CD14-positive monocyte (primary cell): Measurements from ENCODE around the gene CLN6. TPM values are rescaled to one million over a fixed set of nuclear protein-coding genes. Genes with fewer than 3 reads are reported as not detected.
"Not testable (repeated sequence)": the region's sequence is repeated elsewhere in the genome, so short reads cannot be mapped to it uniquely, and the experiment has no call there.

ENCODE experiments used
- DNase-seq, 3 donors: peaks; one replicate each; pipeline ENCODE4 v3.0.0-alpha.2; 2011 to 2022
- H2AFZ ChIP-seq: 2 replicates; pipeline ENCODE4 v1.6.0; 2012; ENCODE audit warnings: mild to moderate bottlenecking, low read depth, low read length, inconsistent platforms; ENCODE audit not compliant: insufficient read depth, poor library complexity, severe bottlenecking
- H3K27ac ChIP-seq, 2 donors: 1 replicate in 1 of 2; 2 replicates in 1 of 2; pipeline ENCODE4 v1.5.1; 2012 to 2013; ENCODE audit warnings: low read length in 2 of 2, control low read depth in 1 of 2, inconsistent platforms in 1 of 2, low read depth in 1 of 2, mild to moderate bottlenecking in 1 of 2
- H3K27me3 ChIP-seq, 2 donors: one replicate each; pipeline versions ENCODE4 v1.6.0 to v1.6.1; 2011 to 2013; ENCODE audit warnings: low read length in 2 of 2; ENCODE audit not compliant: control insufficient read depth in 2 of 2, insufficient read depth in 2 of 2
- H3K36me3 ChIP-seq, 2 donors: replicated peaks in 1 of 2; 1 replicate in 1 of 2; 2 replicates in 1 of 2; pipeline versions ENCODE4 v1.5.1 to v1.6.1; 2012 to 2013; ENCODE audit warnings: low read length in 2 of 2, control low read depth in 1 of 2, inconsistent platforms in 1 of 2, mild to moderate bottlenecking in 1 of 2; ENCODE audit not compliant: insufficient read depth in 2 of 2, control insufficient read depth in 1 of 2
- H3K4me1 ChIP-seq, 2 donors: 1 replicate in 1 of 2; 2 replicates in 1 of 2; pipeline versions ENCODE4 v1.5.1 to v1.6.1; 2012 to 2013; ENCODE audit warnings: low read length in 2 of 2, control low read depth in 1 of 2, inconsistent platforms in 1 of 2, mild to moderate bottlenecking in 1 of 2, moderate library complexity in 1 of 2; ENCODE audit not compliant: insufficient read depth in 2 of 2, control insufficient read depth in 1 of 2
- H3K4me2 ChIP-seq: replicated peaks from 2 replicates; pipeline ENCODE3; 2012; ENCODE audit warnings: low read length, moderate library complexity, mild to moderate bottlenecking; ENCODE audit not compliant: poor library complexity, severe bottlenecking; ENCODE audit errors: extremely low read depth
- H3K4me3 ChIP-seq, 3 experiments: fragments of 200-600 bp in 1 of 3; sonication (generic) in 1 of 3; replicated peaks in 1 of 3; 1 replicate in 2 of 3; 2 replicates in 1 of 3; pipeline ENCODE4 v1.5.1; 2011 to 2013; ENCODE audit warnings: low read length in 3 of 3, mild to moderate bottlenecking in 3 of 3, control low read depth in 2 of 3, low read depth in 2 of 3, inconsistent platforms in 1 of 3, moderate library complexity in 1 of 3
- H3K79me2 ChIP-seq: 2 replicates; pipeline ENCODE4 v1.6.0; 2012; ENCODE audit warnings: mild to moderate bottlenecking, control low read depth, inconsistent platforms, low read length, moderate library complexity; ENCODE audit not compliant: insufficient read depth
- H3K9ac ChIP-seq: 2 replicates; pipeline ENCODE4 v1.6.0; 2017; ENCODE audit warnings: low read length, mild to moderate bottlenecking; ENCODE audit not compliant: insufficient read depth, poor library complexity, severe bottlenecking
- H3K9me3 ChIP-seq, 2 donors: replicated peaks in 1 of 2; 1 replicate in 1 of 2; 2 replicates in 1 of 2; pipeline versions ENCODE4 v1.5.1 to v1.6.1; 2012 to 2013; ENCODE audit warnings: low read length in 2 of 2, control low read depth in 1 of 2; ENCODE audit not compliant: control insufficient read depth in 1 of 2, insufficient read depth in 1 of 2
- H4K20me1 ChIP-seq: 2 replicates; pipeline ENCODE4 v1.6.0; 2012; ENCODE audit warnings: mild to moderate bottlenecking, low read length, control low read depth, moderate library complexity; ENCODE audit not compliant: insufficient read depth
- H3K27ac Mint-ChIP-seq, 7 donors: one replicate each; pipeline ENCODE4 v1.8.0; 2020; ENCODE audit warnings: mild to moderate bottlenecking in 7 of 7, mixed read lengths in 7 of 7, moderate library complexity in 6 of 7, inconsistent platforms in 2 of 7
- H3K27me3 Mint-ChIP-seq, 3 donors: one replicate each; pipeline ENCODE4 v1.8.0; 2021 to 2022; ENCODE audit warnings: low read depth in 3 of 3, mild to moderate bottlenecking in 3 of 3, mixed read lengths in 3 of 3, moderate library complexity in 3 of 3, inconsistent platforms in 1 of 3
- H3K36me3 Mint-ChIP-seq, 2 donors: one replicate each; pipeline ENCODE4 v1.8.0; 2020; ENCODE audit warnings: mixed read lengths in 2 of 2, inconsistent platforms in 1 of 2, mild to moderate bottlenecking in 1 of 2
- H3K4me1 Mint-ChIP-seq: one replicate; pipeline ENCODE4 v1.8.0; 2020; ENCODE audit warnings: mild to moderate bottlenecking, mixed read lengths
- H3K4me3 Mint-ChIP-seq, 2 donors: one replicate each; pipeline ENCODE4 v1.8.0; 2020; ENCODE audit warnings: mild to moderate bottlenecking in 2 of 2, mixed read lengths in 2 of 2, moderate library complexity in 1 of 2
- H3K9me3 Mint-ChIP-seq, 7 donors: one replicate each; pipeline ENCODE4 v1.8.0; 2020 to 2022; ENCODE audit warnings: mixed read lengths in 7 of 7, mild to moderate bottlenecking in 6 of 7, moderate library complexity in 6 of 7, inconsistent platforms in 2 of 7
- WGBS: methylation state at CpG from one replicate; pipeline ENCODE4 v1.1.5; 2013; ENCODE audit warnings: missing lambda C conversion rate; ENCODE audit not compliant: insufficient coverage; 5-methylcytosine and 5-hydroxymethylcytosine counted together
- intact Hi-C, 2 donors: fragments of 100-400 bp; cut with micrococcal nuclease; formaldehyde crosslinking; loops; one replicate each; pipeline versions ENCODE4 v1.15.0 to v1.15.1; 2023
- polyA plus RNA-seq, 3 donors: library from polyadenylated mRNA; depleted of rRNA in 1 of 3; unstranded in 2 of 3; stranded (reverse) in 1 of 3; fragments of 300-500 nt in 2 of 3; fragments of >200 nt in 1 of 3; fragmentation: Illumina TruSeq in 2 of 3; gene quantifications; 1 replicate in 2 of 3; 2 replicates in 1 of 3; pipeline ENCODE4 v1.2.3, GENCODE V29; 2012 to 2021
- TF ChIP-seq, protein P1 (sequence below): fragments of 200-600 bp; IDR thresholded peaks from one replicate; pipeline ENCODE4 v1.8.0; 2022; ENCODE audit warnings: antibody characterized with exemption, mild to moderate bottlenecking

CLN6 gene
- polyA plus RNA-seq, 3 donors, result 3.4 to 37.6 (median 4.2) TPM

DNA sequence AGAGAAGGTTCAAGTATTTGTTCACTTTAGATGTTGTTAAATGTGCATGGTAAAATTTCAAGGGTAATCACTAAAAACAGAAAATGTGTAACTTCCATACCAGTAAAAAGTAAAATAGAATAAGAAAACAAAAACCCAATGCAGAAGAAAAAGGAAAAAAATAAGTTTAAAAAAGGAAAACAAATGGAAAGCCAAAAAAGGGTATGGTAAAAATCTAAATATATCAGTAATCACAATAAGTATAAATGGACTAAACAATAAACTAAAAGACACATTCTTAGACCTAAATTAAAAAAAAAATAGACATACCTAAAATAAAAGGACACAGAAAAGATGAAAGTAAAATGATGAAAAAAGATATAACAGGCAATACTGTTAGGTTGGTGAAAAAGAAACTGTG is 9.5 kb upstream of the CLN6 start:
- intact Hi-C loops, result no loop called here
- H3K27me3 Mint-ChIP-seq, result peaks cover 0 to 2% (median 2%) of the 10 kb centered on the region in 3 donors

DNA sequence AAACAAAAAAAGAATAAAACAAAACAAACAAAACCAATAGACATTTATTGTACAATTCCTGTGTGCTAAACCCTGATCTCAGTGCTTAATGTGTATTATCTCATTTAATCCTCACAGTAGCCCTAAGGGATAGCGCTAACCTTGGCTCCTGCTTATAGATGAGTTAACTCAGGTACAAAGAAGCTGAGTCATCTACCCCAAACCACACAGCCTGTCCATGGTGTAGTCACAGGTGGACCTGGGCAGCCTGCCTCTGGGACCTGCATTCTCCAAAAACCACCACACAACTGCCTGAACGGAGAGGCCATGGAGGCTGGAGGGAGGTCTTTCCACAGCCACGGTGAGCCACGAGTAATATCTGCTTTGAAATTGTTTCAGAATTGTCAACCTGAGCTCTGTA is 5.5 kb upstream of the CLN6 start:
- Histone ChIP-seq H3K27ac (no peak overlapping the region), H3K9me3 (no peaks in the 10 kb centered on the region), H3K9ac (no peak overlapping the region), H3K27me3 (no peaks in the 10 kb centered on the region), H3K4me3 (no peak overlapping the region), H2AFZ (no peak overlapping the region), H3K4me2 (no peak overlapping the region), H3K4me1 (peaks cover 39 to 48% of the 10 kb centered on the region in 2 donors), H3K36me3 (no peaks in the 10 kb centered on the region), H3K79me2 (peaks cover 9% of the 10 kb centered on the region), H4K20me1 (no peaks in the 10 kb centered on the region)
- TF ChIP-seq, protein P1, sequence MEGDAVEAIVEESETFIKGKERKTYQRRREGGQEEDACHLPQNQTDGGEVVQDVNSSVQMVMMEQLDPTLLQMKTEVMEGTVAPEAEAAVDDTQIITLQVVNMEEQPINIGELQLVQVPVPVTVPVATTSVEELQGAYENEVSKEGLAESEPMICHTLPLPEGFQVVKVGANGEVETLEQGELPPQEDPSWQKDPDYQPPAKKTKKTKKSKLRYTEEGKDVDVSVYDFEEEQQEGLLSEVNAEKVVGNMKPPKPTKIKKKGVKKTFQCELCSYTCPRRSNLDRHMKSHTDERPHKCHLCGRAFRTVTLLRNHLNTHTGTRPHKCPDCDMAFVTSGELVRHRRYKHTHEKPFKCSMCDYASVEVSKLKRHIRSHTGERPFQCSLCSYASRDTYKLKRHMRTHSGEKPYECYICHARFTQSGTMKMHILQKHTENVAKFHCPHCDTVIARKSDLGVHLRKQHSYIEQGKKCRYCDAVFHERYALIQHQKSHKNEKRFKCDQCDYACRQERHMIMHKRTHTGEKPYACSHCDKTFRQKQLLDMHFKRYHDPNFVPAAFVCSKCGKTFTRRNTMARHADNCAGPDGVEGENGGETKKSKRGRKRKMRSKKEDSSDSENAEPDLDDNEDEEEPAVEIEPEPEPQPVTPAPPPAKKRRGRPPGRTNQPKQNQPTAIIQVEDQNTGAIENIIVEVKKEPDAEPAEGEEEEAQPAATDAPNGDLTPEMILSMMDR, result no peak
- no peak overlapping the region for H3K27ac Mint-ChIP-seq
- no peaks in the 10 kb centered on the region for H3K36me3 Mint-ChIP-seq
- 90% methylated on average over 3 of the region's 4 CpGs for WGBS
- H3K9me3 Mint-ChIP-seq, result no peaks in the 10 kb centered on the region
- peaks cover 24% of the 10 kb centered on the region for H3K4me1 Mint-ChIP-seq
- peaks cover 0 to 5% (median 0%) of the 10 kb centered on the region in 3 donors for H3K27me3 Mint-ChIP-seq
- intact Hi-C loops, result no loop called here
- H3K4me3 Mint-ChIP-seq, result no peak overlapping the region
- DNase-seq, result no peak

More for the DNA sequence above, 9.5 kb upstream of the CLN6 start:
- Histone ChIP-seq H3K79me2 (no peaks in the 10 kb centered on the region), H2AFZ (no peak overlapping the region), H3K9me3 (peaks cover under 1 to 8% of the 10 kb centered on the region in 2 donors), H3K27ac (no peak overlapping the region), H3K27me3 (no peaks in the 10 kb centered on the region), H3K4me3 (no peak overlapping the region), H3K4me1 (peaks cover 3 to 8% of the 10 kb centered on the region in 2 donors), H3K9ac (no peak overlapping the region), H4K20me1 (no peaks in the 10 kb centered on the region), H3K36me3 (no peaks in the 10 kb centered on the region), H3K4me2 (no peak overlapping the region)
- H3K4me3 Mint-ChIP-seq, result no peak overlapping the region
- H3K27ac Mint-ChIP-seq, result no peak overlapping the region
- DNase-seq, result no peak
- TF ChIP-seq, protein P1, result no peak
- peaks cover 1% of the 10 kb centered on the region for H3K4me1 Mint-ChIP-seq
- no peaks in the 10 kb centered on the region for H3K36me3 Mint-ChIP-seq
- H3K9me3 Mint-ChIP-seq, result peaks cover 2 to 15% (median 10%) of the 10 kb centered on the region in 7 donors

DNA sequence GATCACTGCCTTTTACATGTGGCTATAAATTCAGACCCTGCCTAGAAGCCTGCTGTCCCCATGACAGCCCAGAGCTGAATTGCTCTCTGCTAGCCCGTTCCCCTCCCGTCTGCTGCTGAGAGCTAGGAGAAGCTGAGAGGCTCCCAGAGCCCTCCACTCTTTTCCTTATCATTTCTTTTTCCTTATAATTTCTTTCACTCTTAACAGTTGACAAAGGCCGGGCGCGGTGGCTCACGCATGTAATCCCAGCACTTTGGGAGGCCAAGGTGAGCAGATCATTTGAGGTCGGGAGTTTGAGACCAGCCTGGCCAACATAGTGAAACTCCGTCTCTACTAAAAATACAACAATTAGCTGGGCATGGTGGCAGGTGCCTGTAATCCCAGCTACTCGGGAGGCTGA is 5.0 kb upstream of the CLN6 start:
- H3K9me3 Mint-ChIP-seq, H3K9ac ChIP-seq, H3K36me3 Mint-ChIP-seq, H3K27ac Mint-ChIP-seq, H3K4me3 Mint-ChIP-seq, H3K4me2 ChIP-seq, H3K27me3 Mint-ChIP-seq, H3K9me3 ChIP-seq, H3K79me2 ChIP-seq, intact Hi-C loops, H4K20me1 ChIP-seq, H3K4me3 ChIP-seq, H3K36me3 ChIP-seq, DNase-seq, H2AFZ ChIP-seq, H3K27ac ChIP-seq, H3K27me3 ChIP-seq: not testable (repeated sequence)
- WGBS, result 90% methylated on average over 7 of the region's 9 CpGs
- peaks cover 41 to 52% of the 10 kb centered on the region in 2 donors for H3K4me1 ChIP-seq
- peaks cover 27% of the 10 kb centered on the region for H3K4me1 Mint-ChIP-seq
